Measurements from ENCODE around the gene VSIG1.

Gene VSIG1

DNA sequence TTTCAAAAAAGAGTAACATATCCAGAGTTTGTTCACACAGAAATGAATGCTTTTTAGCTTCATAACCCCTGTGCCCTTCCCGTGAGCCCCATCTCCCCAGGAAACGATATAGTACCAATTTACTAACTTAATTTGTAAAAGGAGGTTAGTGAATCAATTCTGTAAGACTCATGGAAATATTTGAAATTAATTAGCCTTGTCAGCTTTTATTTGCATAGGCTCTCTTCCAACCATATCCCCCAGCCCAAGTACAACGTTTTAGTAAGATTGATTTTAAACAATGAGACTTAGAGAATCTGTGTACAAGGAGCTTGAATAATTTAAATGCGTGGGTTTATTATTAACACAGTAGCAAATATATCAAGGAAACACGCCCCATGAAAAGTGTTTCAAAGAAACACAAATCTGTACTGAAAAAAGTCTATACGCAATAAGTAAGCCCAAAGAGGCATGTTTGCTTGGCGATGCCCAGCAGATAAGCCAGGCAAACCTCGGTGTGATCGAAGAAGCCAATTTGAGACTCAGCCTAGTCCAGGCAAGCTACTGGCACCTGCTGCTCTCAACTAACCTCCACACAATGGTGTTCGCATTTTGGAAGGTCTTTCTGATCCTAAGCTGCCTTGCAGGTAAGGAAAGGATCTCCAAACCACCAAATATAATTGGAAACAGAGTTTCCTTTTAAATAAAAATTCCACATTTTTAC, at the start of gene VSIG1:
Gene VSIG1, plus strand, starts transcription at position 512 of the 703 bp plus-strand sequence. Its CDS starts 66 bp downstream, at position 578.
- FAIRE-seq: no peak

DNA sequence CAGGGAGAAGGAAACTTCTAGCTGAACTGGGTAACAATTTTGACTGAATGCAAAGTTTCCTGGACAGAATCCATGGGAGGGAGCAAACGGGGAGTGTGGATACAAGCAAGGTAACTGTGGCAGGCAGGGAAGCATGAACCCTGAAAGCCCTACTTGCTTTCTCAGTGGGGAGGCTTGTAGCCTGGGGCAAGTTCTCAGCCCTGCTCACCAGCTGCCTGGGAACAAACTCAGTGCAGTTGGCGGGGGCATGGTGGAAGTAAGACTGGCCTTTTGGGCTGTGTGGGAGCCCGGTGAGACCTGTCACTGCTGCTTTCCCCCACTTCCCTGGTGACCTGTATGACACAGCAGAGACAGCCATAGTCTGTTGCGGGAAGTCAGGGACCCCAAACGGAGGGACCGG, 48.7 kb upstream of the VSIG1 start:
- no peak for FAIRE-seq

DNA sequence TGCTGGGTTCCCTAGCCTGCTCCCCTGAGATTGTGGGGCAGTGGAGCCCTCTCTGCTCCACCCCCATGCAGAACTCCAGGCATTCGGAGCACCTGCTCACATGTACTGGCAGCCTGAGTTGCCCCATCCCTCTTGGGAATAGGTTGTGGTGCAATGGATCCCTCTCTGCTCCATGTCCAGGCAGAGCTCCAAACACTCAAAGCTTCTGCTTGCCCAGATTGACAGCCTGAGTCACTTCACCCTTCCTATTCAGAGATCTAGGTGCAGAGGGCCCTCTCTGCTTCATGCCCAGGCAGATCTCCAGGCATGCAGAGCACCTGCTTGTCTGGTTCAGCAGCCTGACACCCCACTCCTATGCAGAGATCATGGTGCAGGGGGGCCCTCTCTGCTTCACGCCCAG, 44.1 kb upstream of the VSIG1 start:
- no peak for FAIRE-seq

DNA sequence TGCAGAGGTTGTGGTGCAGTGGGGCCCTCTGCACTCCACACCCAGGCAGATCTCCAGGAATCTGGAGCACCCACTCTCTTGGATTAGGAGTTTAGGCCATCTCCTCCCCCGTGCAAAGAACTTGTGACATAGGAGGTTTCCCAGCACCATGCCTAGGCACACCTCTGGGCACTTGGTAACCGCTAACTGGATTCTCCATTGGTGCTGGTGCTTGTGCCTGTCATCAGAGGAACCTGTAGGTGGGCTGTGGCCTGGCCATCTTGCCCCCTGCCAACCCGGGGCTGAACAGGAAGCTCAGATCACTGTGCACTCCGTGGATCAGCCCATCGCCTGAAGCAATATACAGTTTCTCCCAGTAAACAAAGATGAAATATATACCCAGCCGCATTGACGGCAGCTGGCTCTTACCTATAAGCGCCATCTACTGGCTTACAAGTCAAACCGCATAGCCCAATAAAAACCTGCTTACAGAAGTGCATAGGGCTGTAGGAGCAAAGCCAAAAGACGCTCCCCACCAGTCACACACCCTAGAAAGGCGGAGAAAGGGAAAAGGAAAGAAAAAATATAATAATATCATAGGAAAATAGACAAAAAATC, 43.5 kb upstream of the VSIG1 start:
- FAIRE-seq: no peak

DNA sequence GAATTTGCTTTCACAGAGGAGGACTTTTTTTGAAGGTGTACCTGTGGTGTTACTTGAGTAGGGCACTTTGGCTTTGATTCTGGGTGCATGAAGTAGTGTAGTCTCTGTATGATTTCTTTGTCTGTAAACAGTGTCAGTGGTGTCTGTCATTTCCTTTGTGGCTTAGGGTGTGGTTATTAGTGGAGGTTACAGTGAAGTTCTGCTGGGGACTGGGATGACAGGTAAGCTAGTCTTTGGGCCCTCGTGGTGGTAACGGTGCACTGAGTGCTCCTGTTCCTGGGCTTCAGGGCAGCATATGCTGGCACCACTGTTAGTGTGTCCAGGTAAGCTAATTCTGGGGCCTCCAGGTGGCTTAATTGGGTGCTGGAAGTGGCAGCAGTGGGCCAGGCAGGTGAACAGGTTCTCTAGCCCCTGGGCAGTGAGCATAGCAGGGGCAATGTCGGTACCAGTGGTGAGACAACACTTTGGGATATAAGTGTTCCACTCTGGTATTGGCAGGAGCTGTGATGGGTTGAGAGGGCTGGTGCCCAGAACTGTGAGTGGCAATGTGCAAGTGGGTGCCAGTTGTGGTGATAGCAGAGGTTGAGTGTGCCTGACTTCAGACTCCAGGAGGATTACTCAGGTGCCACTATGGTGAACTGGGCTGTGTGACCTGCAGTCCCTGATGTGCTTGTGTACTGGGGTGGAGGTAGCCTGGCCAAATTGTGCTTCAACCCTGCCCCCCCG, 26.0 kb upstream of the VSIG1 start:
- no peak for FAIRE-seq

DNA sequence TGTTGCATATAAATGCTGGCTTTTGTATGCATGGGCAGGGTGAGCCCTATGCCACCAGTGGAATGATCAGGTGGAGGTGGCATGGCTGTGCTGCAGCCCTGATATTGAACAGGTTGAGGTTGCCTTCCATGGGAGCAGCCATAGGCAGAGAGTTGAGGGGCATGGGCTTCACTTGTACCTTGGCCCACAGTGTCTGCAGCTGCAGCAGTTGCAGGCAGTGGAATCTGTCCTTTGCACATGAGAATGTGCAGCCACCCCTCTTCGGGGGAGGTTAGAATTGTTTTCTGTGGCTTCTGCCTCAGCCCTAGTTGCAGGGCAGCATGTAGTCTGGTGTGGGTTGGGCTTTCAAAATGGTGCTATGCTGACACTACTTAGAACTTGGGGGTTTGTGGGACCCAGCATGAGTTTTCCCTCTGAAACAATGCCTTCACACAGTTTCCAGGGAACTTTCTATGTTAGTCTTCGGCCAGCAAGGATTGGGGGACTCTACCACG, 25.4 kb upstream of the VSIG1 start:
- no peak for FAIRE-seq

DNA sequence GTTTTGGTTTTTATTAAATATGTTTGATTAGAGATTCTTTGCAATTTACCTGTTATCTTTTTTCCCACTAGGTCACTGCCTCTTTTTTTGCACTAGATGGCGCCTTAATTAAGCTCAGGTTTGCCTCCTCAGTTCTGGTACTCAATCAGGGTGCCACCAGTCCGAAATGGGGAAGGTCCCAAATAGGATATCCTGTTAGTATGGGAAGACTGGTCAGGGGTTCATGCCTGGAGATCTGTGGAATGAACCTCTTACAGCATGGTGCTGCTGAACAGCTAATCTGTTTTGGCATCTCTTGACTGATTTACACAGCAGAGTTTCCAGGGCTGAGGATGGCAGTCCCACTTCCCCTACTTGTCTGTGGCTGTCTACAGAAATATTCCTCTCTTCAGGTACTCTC, 24.2 kb upstream of the VSIG1 start:
- FAIRE-seq: no peak

DNA sequence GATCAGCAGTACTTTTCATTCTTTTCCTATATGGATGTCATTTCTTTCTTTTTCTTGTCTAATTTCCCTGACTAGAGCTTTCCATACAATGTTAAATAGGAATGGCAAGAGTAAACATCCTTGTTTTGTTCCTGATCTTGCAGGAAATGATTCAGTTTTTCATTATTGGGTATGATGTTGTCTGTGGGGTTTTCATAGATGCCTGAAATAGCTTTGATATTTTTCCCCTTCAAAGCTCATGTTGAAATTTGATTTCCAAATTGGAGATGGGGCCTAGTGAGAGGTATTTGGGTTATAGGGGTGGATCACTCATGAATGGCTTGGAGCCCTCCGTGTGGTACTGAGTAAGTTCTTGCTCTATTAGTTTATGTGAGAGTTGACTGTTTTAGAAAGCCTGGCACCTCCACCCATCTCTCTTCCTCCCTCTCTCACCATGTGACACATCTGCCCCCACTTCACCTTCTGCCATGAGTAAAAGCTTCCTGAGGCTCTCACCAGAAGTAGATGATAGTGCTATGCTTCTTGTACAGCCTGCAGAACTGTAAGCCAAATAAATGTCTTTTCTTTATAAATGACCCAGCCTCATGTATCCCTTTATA, 22.3 kb upstream of the VSIG1 start:
- FAIRE-seq: no peak

DNA sequence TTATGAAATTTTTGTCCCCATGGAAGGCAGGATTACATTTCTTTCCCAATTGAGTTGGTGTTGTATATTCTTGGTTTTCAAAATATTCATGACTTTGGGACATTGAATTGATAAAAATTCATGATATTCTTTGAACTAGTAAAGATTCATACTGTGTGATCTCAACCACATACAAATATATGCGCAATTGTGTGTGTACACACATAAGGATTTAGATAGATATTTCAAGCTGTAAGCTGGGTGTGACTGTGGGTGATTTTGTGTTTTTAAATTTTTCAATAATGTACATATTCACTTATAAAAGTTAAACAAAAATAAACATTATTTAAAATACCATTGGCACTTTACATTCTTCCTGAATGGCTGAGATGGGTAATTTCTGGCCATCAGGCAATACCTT, 19.5 kb upstream of the VSIG1 start:
- no peak for FAIRE-seq

DNA sequence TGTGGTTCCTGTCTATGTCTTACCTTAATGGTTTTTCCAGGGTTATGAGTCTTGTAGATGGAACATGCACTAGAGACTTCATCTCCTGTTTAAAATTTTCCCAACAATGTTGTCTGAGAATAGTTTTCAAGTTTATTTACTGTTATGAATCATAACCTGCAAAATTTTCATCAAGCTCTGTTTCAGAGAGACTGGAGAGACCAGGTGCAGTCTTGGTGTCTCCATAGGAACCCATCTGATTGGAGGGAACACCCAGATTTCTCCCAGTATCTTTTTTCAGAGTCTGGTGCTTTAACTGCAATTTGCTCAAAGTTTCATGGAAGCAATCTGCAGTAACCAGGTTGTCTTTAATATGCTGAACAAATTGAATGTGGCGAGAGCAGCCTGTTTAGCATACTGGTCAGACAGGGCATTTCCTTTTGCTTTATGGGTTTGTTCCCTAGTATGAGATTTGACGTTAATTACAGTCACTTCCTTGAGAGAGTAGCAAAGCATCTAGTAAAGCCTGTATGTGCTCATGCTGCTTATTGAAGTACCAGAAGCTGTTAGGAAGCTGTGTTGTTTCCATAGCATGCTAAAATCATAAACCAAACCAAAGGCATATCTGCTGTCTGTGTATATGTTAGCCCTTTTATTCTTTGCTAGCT, 18.8 kb upstream of the VSIG1 start:
- FAIRE-seq: no peak

DNA sequence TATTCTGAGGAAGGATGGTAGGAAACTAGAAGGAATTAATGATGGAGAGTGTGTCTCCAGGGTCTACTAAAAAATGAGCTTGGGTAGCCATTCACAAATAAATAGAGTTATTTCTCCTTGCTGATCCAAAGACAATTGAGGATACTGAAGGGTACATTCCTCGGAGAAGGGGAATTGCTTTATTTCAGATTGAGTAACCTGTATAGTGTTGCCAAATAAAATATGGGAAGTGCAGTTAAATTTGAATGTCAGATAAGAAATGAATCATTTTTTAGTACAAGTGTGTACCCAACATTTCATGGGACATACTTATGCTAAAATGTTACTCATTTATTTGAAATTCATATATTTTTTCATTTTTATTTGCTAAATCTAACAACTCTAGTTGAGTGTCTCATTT, 16.0 kb upstream of the VSIG1 start:
- no peak for FAIRE-seq

DNA sequence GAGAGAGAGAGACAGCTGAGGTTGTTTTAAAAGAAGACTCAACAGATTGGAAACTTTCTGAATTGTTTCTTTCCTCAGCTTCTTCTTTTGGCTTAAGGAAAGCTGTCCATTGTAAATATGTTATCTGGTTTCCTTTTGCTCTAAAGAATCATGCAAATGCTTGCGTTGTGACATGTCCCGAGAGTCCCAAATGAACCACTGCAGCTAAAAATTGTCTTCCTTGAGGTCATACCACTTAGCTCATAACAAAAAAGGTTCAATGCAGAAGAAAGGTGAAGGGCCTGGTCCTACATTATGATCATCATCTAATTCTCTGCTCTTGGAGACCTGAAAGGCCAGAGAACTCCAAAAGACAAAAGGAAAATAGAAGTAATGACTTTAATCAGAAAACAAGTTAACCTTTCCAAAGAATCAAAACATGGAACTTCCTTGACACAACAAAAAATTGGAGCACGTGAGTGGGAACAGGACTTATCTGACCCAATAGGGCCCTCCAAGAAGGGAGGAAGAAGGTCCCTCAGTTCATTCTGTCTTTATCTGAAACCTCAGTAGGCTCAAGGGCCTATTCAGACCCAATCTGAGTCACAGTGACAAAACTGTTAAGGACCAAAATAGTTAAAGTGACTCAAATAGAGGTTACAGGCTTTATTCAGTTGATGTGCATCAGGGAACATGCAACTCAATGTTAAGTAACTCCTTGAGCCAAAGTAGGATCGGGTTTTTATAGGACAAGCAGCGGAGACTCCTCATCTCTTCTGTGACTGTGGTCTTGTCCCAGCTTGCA, 14.7 kb upstream of the VSIG1 start:
- no peak for FAIRE-seq

DNA sequence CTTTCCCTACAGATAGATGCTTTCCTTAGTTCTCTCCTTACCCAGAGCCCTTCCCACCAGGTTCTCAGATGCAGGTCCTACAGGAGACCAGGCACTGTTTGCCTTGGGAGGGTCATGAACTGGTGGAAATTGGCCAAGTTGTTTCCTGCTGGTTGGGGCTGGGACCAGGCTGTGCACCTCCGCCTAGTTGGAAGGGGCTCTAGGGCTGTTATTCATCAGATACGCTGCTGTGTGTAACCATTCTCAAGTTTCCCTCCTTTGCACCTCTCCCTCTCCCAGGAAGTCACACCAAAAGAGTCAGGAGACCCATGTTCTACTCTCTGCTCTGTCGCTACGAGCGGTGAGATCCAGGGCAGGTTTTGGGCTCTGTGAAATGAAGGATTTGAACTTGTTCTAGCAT, 11.9 kb upstream of the VSIG1 start:
- no peak for FAIRE-seq

DNA sequence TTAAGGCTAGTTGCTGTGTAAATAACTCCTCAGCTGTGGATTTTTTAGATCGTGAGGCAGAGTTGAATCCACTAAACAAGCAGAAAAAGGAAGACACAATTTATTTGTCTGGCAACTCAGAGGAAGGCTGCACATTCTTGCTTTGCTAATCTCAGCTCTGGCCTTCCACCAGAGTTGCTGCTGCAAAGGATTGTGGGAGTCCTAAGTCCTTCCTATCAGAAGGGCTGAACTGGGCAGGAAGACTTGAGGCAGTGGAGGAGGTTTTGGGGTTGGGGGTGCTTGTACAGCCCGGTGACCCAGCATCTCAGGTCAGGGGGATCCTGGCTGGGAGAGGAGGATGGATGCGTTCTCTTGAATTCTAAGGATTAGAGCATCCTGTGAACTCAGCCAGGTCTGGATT, 11.0 kb upstream of the VSIG1 start:
- FAIRE-seq: no peak

DNA sequence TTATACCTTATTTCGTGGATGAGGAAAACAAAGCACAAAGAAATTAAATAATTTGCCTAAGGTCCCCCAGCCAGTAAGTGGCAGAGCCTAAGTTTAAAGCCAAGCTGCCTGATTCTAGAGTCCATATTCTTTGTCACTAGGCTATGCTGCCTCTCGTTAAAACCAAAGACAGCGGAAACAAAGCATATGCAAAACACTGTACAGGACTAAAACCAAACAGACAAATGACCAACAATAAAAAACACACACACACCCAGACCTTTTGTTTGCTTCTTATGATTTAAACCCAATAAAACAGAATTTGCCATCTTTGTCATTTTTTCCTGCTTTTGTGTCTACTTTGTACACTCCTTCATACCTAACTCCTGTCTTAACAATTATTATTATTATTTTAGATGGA, 10.1 kb upstream of the VSIG1 start:
- no peak for FAIRE-seq

DNA sequence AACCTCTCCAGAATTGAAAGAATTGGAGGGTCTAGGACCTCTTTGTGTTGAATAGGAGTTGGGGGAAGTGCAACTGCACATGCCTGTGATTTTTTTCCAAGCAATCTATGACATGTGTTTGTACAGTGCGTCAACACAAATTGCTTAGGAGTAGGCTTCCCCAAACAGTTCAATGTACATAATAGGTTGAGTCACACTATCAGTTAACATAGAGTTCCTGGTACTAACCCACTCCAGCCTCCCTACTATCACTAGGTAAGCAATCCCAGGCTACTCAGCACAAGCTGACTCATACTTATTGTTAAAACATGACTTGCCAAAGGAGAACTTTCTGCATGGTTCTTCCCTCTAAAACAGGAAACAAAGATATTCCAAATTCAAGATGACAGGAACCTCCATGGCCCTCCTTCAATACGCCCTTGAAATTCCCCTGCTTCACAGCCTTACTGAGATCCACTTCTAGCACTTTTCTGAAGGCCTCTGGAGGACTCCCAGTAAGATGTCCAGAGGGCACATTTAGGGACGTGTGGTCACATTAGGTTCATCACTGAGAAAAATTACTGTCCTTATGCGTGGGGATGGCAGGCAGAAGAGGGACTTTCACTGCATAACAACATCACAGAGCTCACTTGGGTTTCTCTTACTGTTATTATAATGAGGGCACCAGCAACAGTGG, 8.4 kb upstream of the VSIG1 start:
- FAIRE-seq: no peak

DNA sequence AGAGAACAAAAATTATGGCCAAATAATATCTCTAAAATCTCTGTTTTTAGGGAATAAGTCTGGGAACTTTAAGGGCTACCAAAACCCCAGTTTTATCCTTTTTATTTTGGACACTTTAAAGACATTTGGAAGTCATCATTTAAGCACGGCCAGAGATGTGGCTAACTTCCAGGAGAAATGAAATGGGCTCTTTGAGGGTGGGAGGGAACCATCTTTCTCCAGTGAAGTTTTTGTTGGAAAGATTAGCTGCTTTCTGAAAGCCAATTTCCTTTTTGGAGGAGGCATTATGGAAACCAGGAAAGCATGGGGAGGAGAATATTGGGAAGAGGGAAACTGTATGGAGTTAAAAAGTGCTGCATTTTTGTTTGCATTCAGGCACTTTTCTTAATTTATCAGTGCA, 4.8 kb downstream of the VSIG1 start:
- no peak for FAIRE-seq

DNA sequence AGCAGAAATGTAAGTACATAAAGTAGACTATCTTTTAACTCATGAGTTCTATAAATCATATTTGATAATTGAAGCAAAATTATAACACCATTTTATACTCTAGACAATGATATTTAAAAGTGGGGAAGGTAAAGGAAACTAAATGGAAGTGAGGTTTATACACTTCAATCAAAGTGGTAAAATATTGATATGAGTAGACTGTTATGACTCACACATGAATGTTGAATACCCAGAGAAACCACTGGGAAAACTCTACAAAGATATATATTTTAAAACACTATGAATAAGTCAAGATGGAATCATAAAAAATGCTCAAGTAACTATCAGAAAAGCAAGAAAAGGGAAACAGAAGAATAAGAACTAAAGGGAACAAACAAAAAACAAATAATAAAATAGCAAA, 8.4 kb downstream of the VSIG1 start:
- peak; percentile 11 for FAIRE-seq

DNA sequence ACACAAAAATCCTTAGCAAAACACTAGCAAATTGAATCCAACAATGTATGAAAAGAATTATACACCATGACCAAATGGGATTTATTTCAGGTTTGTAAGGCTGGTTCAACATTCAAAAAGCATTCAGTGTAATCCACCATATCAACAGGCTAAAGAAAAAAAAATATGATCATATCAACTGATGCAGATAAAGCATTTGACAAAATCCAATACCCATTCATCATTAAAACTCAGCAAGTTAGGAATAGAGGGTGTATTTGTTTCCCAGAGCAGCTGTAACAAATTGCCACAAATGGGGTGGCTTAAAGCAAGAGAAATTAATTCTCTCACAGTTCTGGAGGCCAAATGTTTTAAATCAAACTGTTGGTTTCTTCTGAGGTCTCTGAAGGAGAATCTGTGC, 10.7 kb downstream of the VSIG1 start:
- FAIRE-seq: no peak

DNA sequence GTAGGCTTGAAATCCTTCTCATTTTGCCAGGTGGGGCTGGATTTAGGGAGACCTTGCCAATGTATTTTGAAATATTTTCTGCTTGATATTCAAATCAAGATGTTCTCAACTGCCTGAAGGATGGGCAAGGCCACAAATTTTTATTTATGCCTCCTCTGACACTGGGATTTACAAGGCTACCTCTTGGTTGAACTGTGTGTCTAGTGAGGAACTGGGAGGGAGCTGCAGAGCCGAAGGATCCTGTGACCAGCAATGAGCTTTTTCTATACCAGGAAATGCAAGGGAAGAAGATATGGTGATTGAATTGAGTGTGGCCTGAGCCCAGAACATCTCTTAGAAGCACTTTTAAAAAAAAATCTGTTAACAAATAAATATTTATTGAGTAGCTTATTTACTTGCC, 14.9 kb downstream of the VSIG1 start:
- no peak for FAIRE-seq

DNA sequence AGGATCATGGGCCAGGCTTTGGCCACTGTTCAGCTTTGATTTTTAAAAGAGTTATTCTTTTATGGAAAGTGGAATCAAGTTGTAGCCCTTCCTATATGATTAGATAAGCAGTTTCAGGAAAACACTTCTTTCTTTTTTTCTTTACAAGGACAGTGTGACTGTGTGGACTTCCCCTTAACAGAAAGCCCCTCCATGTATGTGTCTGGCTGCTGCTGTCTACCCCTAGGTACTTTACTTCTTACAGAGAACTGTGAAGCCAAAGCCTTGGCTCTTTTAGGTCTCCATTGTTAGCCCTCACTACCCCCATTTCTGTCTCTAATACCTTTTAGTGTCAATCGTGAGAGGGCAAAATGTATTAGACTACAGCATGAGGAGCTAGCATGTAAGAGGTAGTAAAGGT, 19.1 kb downstream of the VSIG1 start:
- no peak for FAIRE-seq

DNA sequence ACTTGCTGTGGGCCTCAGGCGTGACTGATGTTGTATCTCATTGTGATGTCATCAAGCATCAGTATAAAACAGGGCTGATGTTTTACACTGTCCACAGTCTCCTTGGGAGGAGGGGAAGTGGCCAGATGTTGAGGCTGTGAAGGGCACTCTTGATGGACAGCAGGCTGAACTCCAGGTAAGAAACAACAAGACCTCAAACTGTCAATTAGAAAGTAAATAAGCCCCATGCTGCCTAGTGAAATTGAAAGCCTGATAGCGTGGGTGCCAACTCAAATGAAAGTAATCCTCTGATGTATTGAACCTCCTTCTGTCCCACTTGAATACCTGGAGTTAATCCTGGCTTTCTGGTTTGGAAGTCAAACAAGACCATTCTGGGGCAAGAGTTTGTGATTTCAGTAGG, 19.7 kb downstream of the VSIG1 start:
- no peak for FAIRE-seq
